Measurements from ENCODE around the gene ABAT.

DNA sequence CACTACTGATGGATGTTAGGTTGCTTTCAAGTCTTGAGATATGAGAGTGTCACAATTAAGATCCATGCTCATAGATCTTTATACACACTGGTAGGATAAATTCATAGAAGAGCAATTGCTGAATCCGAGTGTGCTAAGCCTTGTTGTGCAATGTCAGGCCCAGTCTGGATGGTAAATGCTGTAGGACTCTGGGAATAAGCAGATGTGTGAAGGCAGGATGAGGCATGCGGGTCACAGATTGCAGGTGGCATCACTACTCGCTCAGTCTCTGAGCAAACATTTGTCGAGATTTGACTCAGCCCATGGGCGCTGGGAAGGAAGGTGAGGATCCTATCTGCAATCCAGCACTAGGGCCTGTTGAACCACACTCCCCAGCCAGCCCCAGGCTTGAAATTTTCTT is 82.3 kb downstream of the ABAT start:
- TF ChIP-seq, protein P1, sequence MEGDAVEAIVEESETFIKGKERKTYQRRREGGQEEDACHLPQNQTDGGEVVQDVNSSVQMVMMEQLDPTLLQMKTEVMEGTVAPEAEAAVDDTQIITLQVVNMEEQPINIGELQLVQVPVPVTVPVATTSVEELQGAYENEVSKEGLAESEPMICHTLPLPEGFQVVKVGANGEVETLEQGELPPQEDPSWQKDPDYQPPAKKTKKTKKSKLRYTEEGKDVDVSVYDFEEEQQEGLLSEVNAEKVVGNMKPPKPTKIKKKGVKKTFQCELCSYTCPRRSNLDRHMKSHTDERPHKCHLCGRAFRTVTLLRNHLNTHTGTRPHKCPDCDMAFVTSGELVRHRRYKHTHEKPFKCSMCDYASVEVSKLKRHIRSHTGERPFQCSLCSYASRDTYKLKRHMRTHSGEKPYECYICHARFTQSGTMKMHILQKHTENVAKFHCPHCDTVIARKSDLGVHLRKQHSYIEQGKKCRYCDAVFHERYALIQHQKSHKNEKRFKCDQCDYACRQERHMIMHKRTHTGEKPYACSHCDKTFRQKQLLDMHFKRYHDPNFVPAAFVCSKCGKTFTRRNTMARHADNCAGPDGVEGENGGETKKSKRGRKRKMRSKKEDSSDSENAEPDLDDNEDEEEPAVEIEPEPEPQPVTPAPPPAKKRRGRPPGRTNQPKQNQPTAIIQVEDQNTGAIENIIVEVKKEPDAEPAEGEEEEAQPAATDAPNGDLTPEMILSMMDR (IDR thresholded peaks at IDR 0.05; ENCODE audit: insufficient read depth, low read depth, low read length): no peak
- TF ChIP-seq EZH2 (IDR thresholded peaks at IDR 0.05; ENCODE audit: insufficient read depth, low read length): no peak
